ENCODE results near the gene PMM1. TPM values are rescaled to one million over a fixed set of nuclear protein-coding genes. Genes with fewer than 3 reads are reported as not detected.

PMM1 gene
- total and polyA plus RNA-seq, 2 of the 13 experiments (the other 11 are each of a cell fraction or from before 2014, with no cell fraction given): 17.8 to 95.6 TPM

GRCh38 chr22:41596776-41597634, 7.4 kb upstream of the PMM1 start (continued):
- TF ChIP-seq ZNF552 (CRISPR knock-in tag; IDR thresholded peaks at IDR 0.05; ENCODE audit: borderline replicate concordance): no peak
- TF ChIP-seq ZNF652 (CRISPR knock-in tag; IDR thresholded peaks at IDR 0.05; ENCODE audit: borderline replicate concordance, low read depth): no peak
- TF ChIP-seq ZGPAT (CRISPR knock-in tag; IDR thresholded peaks at IDR 0.05): 0 out of 2 replicates have a peak, but pooled peaks have one; percentile 23
- TF ChIP-seq MAX (IDR thresholded peaks at IDR 0.05): no peak
- no peak for TF ChIP-seq MNT (IDR thresholded peaks at IDR 0.05)
- TF ChIP-seq DNMT1 (CRISPR knock-in tag; IDR thresholded peaks at IDR 0.05): no peak
- no peak for TF ChIP-seq ZNF33B (CRISPR knock-in tag; IDR thresholded peaks at IDR 0.05)
- no peak for TF ChIP-seq GATA4 (IDR thresholded peaks at IDR 0.05; ENCODE audit: borderline replicate concordance, low read depth)
- peak; percentile 99 for TF ChIP-seq HNRNPL (IDR thresholded peaks at IDR 0.05; ENCODE audit: low read depth, low read length)
- TF ChIP-seq ZNF318 (CRISPR knock-in tag; IDR thresholded peaks at IDR 0.05): no peak
- TF ChIP-seq MLX (CRISPR knock-in tag; IDR thresholded peaks at IDR 0.05): no peak
- no peak for TF ChIP-seq RBFOX2 (IDR thresholded peaks at IDR 0.05; ENCODE audit: low read depth, low read length)
- TF ChIP-seq REPIN1 (CRISPR knock-in tag; IDR thresholded peaks at IDR 0.05; ENCODE audit: borderline replicate concordance, low read depth): no peak
- TF ChIP-seq ZBTB39 (CRISPR knock-in tag; IDR thresholded peaks at IDR 0.05): no peak

Data from HepG2 (cell line).